HG03354 (cell line): ENCODE measurements around the gene TMED4.

Experiments used
- ATAC-seq: cut with Tn5 transposase; IDR thresholded peaks from one replicate; pipeline ENCODE4 v1.9.1; 2021; ENCODE audit warnings: mild to moderate bottlenecking; ENCODE audit not compliant: unreplicated experiment, poor library complexity, severe bottlenecking

The TMED4 gene

GRCh38 chr7:44547536-44548231 lies 34.3 kb downstream of the TMED4 start:
- ATAC-seq: no peak

GRCh38 chr7:44541876-44542610 lies 40.0 kb downstream of the TMED4 start:
- no peak for ATAC-seq

GRCh38 chr7:44541028-44541869 lies 40.8 kb downstream of the TMED4 start, which contains the start of gene NPC1L1:
TSS of gene NPC1L1 (minus strand) at chr7:44541330. CDS start at chr7:44541259, 71 bp downstream.
- no peak for ATAC-seq

- no peak for ATAC-seq
These were observed 41.4 kb downstream of the TMED4 start for GRCh38 chr7:44540592-44541027.

GRCh38 chr7:44539669-44540506 lies 42.1 kb downstream of the TMED4 start:
- no peak for ATAC-seq

- ATAC-seq: no peak
These were observed 43.0 kb downstream of the TMED4 start for GRCh38 chr7:44538798-44539668.

GRCh38 chr7:44538093-44538797 lies 43.8 kb downstream of the TMED4 start:
- no peak for ATAC-seq

- ATAC-seq: no peak
These were observed 44.6 kb downstream of the TMED4 start for GRCh38 chr7:44537442-44537841.

- no peak for ATAC-seq
These were observed 45.9 kb downstream of the TMED4 start for GRCh38 chr7:44536090-44536489.

GRCh38 chr7:44535348-44536064 lies 46.5 kb downstream of the TMED4 start:
- ATAC-seq: no peak

GRCh38 chr7:44534501-44534900 lies 47.5 kb downstream of the TMED4 start:
- ATAC-seq: peak; percentile 71

GRCh38 chr7:44534087-44534486 lies 47.9 kb downstream of the TMED4 start:
- no peak for ATAC-seq

- no peak for ATAC-seq
These were observed 48.6 kb downstream of the TMED4 start for GRCh38 chr7:44533301-44534055.

GRCh38 chr7:44531421-44532380 lies 50.3 kb downstream of the TMED4 start:
- no peak for ATAC-seq

GRCh38 chr7:44530990-44531389 lies 51.0 kb downstream of the TMED4 start:
- no peak for ATAC-seq
